PC-9 (cell line): ENCODE results near the gene MCTP1. TPM values are rescaled to one million over a fixed set of nuclear protein-coding genes. Genes with fewer than 3 reads are reported as not detected.

Experiments
- BruUV-seq: library from RNA; stranded (reverse); fragments of 400-500 nt; replicated peaks from 2 replicates; lab custom pipeline; 2021; lab: Mats Ljungman, UMichigan
- CTCF ChIA-PET: fragments of 300-600 bp; sonication (Branson Sonifier 250); formaldehyde crosslinking; loops from one replicate; lab custom pipeline; 2022; ENCODE audit warnings: antibody characterized with exemption; lab: Charles Lee
- POLR2A ChIA-PET: fragments of 300-600 bp; sonication (Branson Sonifier 250); formaldehyde crosslinking; loops from one replicate; lab custom pipeline; 2022; ENCODE audit warnings: antibody characterized with exemption; ENCODE audit not compliant: unreplicated experiment; lab: Charles Lee
- DNase-seq, 2 experiments: peaks; one replicate each; pipeline versions ENCODE4 v3.0.0 to v3.0.0-alpha.2; 2015 to 2022; ENCODE audit warnings: mixed read lengths in 1 of 2
- H2AFZ ChIP-seq: fragments of 200-600 bp; sonication (generic); 2 replicates; pipeline ENCODE4 v1.8.1; 2017; ENCODE audit warnings: antibody characterized with exemption
- H3F3A ChIP-seq: fragments of 200-600 bp; sonication (generic); 2 replicates; pipeline ENCODE4 v1.8.1; 2017; ENCODE audit warnings: antibody characterized with exemption, mild to moderate bottlenecking, low read depth; ENCODE audit not compliant: insufficient read depth
- H3K27ac ChIP-seq: fragments of 200-600 bp; sonication (generic); 2 replicates; pipeline ENCODE4 v1.6.1; 2016; ENCODE audit warnings: mixed run types
- H3K27me3 ChIP-seq: fragments of 200-600 bp; sonication (generic); 2 replicates; pipeline ENCODE4 v1.6.1; 2016; ENCODE audit warnings: low read depth, mixed run types; ENCODE audit not compliant: insufficient read depth
- H3K36me3 ChIP-seq: fragments of 200-600 bp; sonication (generic); 2 replicates; pipeline ENCODE4 v1.6.1; 2016; ENCODE audit warnings: low read depth, mixed run types
- H3K4me1 ChIP-seq: fragments of 200-600 bp; sonication (generic); replicated peaks from 2 replicates; pipeline ENCODE4 v1.6.1; 2016; ENCODE audit warnings: mixed run types; ENCODE audit not compliant: insufficient read depth
- H3K4me2 ChIP-seq: fragments of 200-600 bp; sonication (generic); 2 replicates; pipeline ENCODE4 v1.6.1; 2017; ENCODE audit warnings: mixed run types
- H3K4me3 ChIP-seq: fragments of 200-600 bp; sonication (generic); 2 replicates; pipeline ENCODE4 v1.6.1; 2016; ENCODE audit warnings: mixed run types
- H3K79me2 ChIP-seq: fragments of 200-600 bp; sonication (generic); 2 replicates; pipeline ENCODE4 v1.6.1; 2017; ENCODE audit warnings: low read depth, mixed run types
- H3K9me2 ChIP-seq: fragments of 200-600 bp; sonication (generic); 2 replicates; pipeline ENCODE4 v1.8.1; 2017; ENCODE audit warnings: mild to moderate bottlenecking; ENCODE audit not compliant: insufficient read depth
- H3K9me3 ChIP-seq: fragments of 200-600 bp; sonication (generic); 2 replicates; pipeline ENCODE4 v1.8.1; 2016; ENCODE audit warnings: low read depth; ENCODE audit not compliant: insufficient read depth
- H4K20me1 ChIP-seq: fragments of 200-600 bp; sonication (generic); 2 replicates; pipeline ENCODE4 v1.8.1; 2017; ENCODE audit not compliant: insufficient read depth
- CTCF ChIP-seq: fragments of 200-600 bp; sonication (generic); conservative IDR thresholded peaks from 2 replicates; pipeline ENCODE4 v1.6.1; 2017; ENCODE audit warnings: mixed run types, antibody characterized with exemption, mild to moderate bottlenecking, moderate library complexity
- EZH2 ChIP-seq: fragments of 200-600 bp; sonication (generic); IDR thresholded peaks from 2 replicates; pipeline ENCODE4 v1.8.0; 2017; ENCODE audit warnings: antibody characterized with exemption, low read depth
- intact Hi-C: fragments of 100-400 bp; cut with micrococcal nuclease; formaldehyde crosslinking; loops from one replicate; pipeline ENCODE4 v1.10.0; 2022; ENCODE audit not compliant: unreplicated experiment
- total RNA-seq: library from RNA; stranded (reverse); gene quantifications from 2 replicates; pipeline ENCODE4 v1.2.3, GENCODE V29; 2021

Gene MCTP1
- total RNA-seq, 1 experiment from 2014 or later, result 3.9 TPM

- no peak overlapping the region for H3K4me3 ChIP-seq
- TF ChIP-seq EZH2, result no peak
- TF ChIP-seq CTCF, result peak; percentile 78
- POLR2A ChIA-PET, result no interaction called here
Measured at GRCh38 chr5:94849821-94850736, 434.8 kb downstream of the MCTP1 start.

GRCh38 chr5:94849324-94849723, 435.6 kb downstream of the MCTP1 start:
- Histone ChIP-seq H3K4me1 (no peaks in the 10 kb centered on the region), H3K4me2 (no peak overlapping the region), H3K9me2 (no peaks in the 10 kb centered on the region), H2AFZ (no peak overlapping the region), H3K79me2 (no peaks in the 10 kb centered on the region), H3K36me3 (no peaks in the 10 kb centered on the region), H3K9me3 (no peaks in the 10 kb centered on the region), H3K27ac (no peak overlapping the region), H3K4me3 (no peak overlapping the region), H4K20me1 (no peaks in the 10 kb centered on the region), H3F3A (no peaks in the 10 kb centered on the region), H3K27me3 (no peaks in the 10 kb centered on the region)
- no TSS peak for BruUV-seq
- POLR2A ChIA-PET, result no interaction called here
- CTCF ChIA-PET, result no interaction called here
- no peak for DNase-seq
- intact Hi-C loops, result no loop called here
- TF ChIP-seq CTCF, result no peak
- TF ChIP-seq EZH2, result no peak

More at GRCh38 chr5:94849821-94850736, 434.8 kb downstream of the MCTP1 start:
- peak; percentile 12 to 51 for DNase-seq
- Histone ChIP-seq H4K20me1 (no peaks in the 10 kb centered on the region), H3K27me3 (no peaks in the 10 kb centered on the region), H3K9me2 (no peaks in the 10 kb centered on the region), H3K79me2 (no peaks in the 10 kb centered on the region), H3K9me3 (no peaks in the 10 kb centered on the region), H3K27ac (no peak overlapping the region), H3F3A (no peaks in the 10 kb centered on the region), H3K4me1 (no peaks in the 10 kb centered on the region), H2AFZ (no peak overlapping the region), H3K4me2 (no peak overlapping the region), H3K36me3 (no peaks in the 10 kb centered on the region)
- intact Hi-C loops, result loop anchor here (1.0 kb wide), 1 partner anchor 1269 kb away; the partner anchor contains the start of gene NR2F1-AS1
- BruUV-seq, result no TSS peak
- CTCF ChIA-PET, result interaction anchor here (0.5 kb wide), 2 partner anchors 1049 to 1243 kb away, joined by 3 to 5 read pairs; no protein-coding TSS in a partner anchor

GRCh38 chr5:94847726-94848125, 437.2 kb downstream of the MCTP1 start:
- H3K27me3 ChIP-seq, result no peaks in the 10 kb centered on the region
- CTCF ChIA-PET, result no interaction called here
- H3K4me3 ChIP-seq, result no peak overlapping the region
- no peaks in the 10 kb centered on the region for H3K79me2 ChIP-seq
- H3F3A ChIP-seq, result no peaks in the 10 kb centered on the region
- no peak for DNase-seq
- POLR2A ChIA-PET, result no interaction called here
- no peak overlapping the region for H3K4me2 ChIP-seq
- H3K4me1 ChIP-seq, result no peaks in the 10 kb centered on the region
- H3K9me3 ChIP-seq, result no peaks in the 10 kb centered on the region
- no peak overlapping the region for H3K27ac ChIP-seq
- no peak for TF ChIP-seq EZH2
- no peak for TF ChIP-seq CTCF
- BruUV-seq, result no TSS peak
- intact Hi-C loops, result no loop called here
- no peaks in the 10 kb centered on the region for H4K20me1 ChIP-seq
- H3K9me2 ChIP-seq, result no peaks in the 10 kb centered on the region
- H3K36me3 ChIP-seq, result no peaks in the 10 kb centered on the region
- H2AFZ ChIP-seq, result no peak overlapping the region
